ENCODE results near the gene SYNE3.

Gene SYNE3

DNA sequence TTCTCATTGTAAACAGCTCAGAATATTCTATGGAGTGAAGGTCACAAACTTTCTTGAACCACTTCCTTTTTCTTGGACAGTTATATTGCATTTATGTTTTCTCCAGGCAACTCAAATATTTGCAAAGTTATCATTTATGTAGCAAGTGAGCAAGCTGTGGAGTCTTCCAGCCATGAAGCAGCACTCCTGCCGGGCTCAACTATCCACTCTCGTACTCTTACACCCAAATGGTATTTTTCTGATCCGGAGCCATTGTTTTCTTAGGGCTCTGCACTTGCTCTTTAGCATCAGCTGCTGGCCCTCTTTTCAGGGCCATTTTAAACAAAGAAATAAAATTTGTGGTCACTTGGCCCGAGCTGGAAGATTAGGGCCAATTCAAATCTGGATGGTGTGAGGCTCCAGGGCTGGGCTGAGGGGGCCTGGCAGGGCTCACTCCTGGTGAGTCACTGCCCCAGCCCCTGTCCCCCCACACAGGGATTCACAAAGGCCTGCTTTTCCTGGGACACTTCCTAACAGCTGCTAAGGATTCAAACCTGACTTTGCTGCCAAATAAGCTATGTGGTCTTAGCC lies 19.7 kb downstream of the SYNE3 start:
- H3K27me3 ChIP-seq (ENCODE audit: insufficient read depth, low read length) = no peaks in the 10 kb centered on the region
- no peak overlapping the region for H4K91ac ChIP-seq (ENCODE audit: low read depth, low read length)
- no peaks in the 10 kb centered on the region for H3K79me2 ChIP-seq (ENCODE audit: control insufficient read depth, insufficient read depth, low read length, poor library complexity)
- H2BK5ac ChIP-seq (ENCODE audit: low read depth, low read length, poor library complexity) = no peak overlapping the region
- H3K14ac ChIP-seq (ENCODE audit: low read length) = no peak overlapping the region
- H3K36me3 ChIP-seq (ENCODE audit: control insufficient read depth in 1 of 2, insufficient read depth in 2 of 2, low read length in 2 of 2) = no peaks in the 10 kb centered on the region
- no peak overlapping the region for H4K8ac ChIP-seq (ENCODE audit: low read depth, low read length)
- H2AFZ ChIP-seq (ENCODE audit: insufficient read depth, low read length, poor library complexity) = no peak overlapping the region
- H3K9ac ChIP-seq (ENCODE audit: low read length) = no peak overlapping the region
- H3K4me3 ChIP-seq (ENCODE audit: low read depth, low read length) = no peak overlapping the region
- H3K23ac ChIP-seq (ENCODE audit: low read length) = no peak overlapping the region
- no peak overlapping the region for H3K18ac ChIP-seq (ENCODE audit: low read length)
- no CpG with 5 or more reads among the region's 4 CpGs for WGBS (ENCODE audit: extremely low coverage, insufficient coverage, insufficient read length)
- no peak overlapping the region for H4K12ac ChIP-seq (ENCODE audit: low read depth, low read length)
- no peaks in the 10 kb centered on the region for H3K9me3 ChIP-seq (ENCODE audit: insufficient read depth, low read depth, low read length)
- no peak overlapping the region for H2BK120ac ChIP-seq (ENCODE audit: insufficient read depth, low read length, poor library complexity)
- H3K4me2 ChIP-seq (ENCODE audit: low read length) = no peak overlapping the region
- H3K27ac ChIP-seq (ENCODE audit: low read depth, low read length) = no peak overlapping the region
- H2AK5ac ChIP-seq (ENCODE audit: low read length) = no peak overlapping the region
- H3K4me1 ChIP-seq (ENCODE audit: control insufficient read depth in 1 of 2, insufficient read depth in 2 of 2, low read length in 2 of 2) = peaks cover 0 to 6% of the 10 kb centered on the region in 2 experiments
- H3K79me1 ChIP-seq (ENCODE audit: low read length) = no peaks in the 10 kb centered on the region
- H2BK12ac ChIP-seq (ENCODE audit: low read length) = no peak overlapping the region
- no peak overlapping the region for H3K4ac ChIP-seq (ENCODE audit: low read depth, low read length)
- peak in 1 of 2 donors; percentile 1 for DNase-seq

DNA sequence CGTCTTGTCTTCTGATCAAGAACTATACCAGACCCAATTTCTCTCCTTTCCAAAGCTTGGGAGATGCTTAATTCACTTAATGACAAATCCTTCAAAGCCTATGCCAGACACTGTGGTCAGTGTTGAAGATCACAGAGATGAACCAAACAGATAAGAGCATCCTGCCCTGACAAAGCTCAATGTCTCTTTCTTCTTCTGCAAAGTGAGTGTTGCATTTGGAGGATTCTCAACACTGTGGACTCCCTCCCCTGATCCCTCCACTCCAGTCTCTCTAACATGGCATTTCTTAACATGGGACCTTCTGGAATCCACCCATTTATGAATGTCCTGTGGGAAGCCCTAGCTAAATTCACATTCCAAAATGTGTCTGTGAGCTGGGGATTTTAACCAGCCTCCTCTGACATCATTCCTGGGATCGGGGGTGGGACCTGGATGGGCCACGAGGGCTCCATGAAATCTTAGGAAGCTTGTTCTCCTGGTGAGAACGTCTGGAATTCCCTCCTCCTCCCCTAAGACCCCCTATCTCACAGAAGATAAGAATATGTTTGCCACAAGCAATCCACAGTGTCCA lies 20.3 kb downstream of the SYNE3 start:
- no peak overlapping the region for H2BK12ac ChIP-seq (ENCODE audit: low read length)
- DNase-seq = peak in 1 of 2 donors; percentile 0
- H3K14ac ChIP-seq (ENCODE audit: low read length) = no peak overlapping the region
- H3K4me3 ChIP-seq (ENCODE audit: low read depth, low read length) = no peak overlapping the region
- no peak overlapping the region for H3K4me2 ChIP-seq (ENCODE audit: low read length)
- no peak overlapping the region for H3K18ac ChIP-seq (ENCODE audit: low read length)
- no peak overlapping the region for H4K91ac ChIP-seq (ENCODE audit: low read depth, low read length)
- no CpG with 5 or more reads among the region's 4 CpGs for WGBS (ENCODE audit: extremely low coverage, insufficient coverage, insufficient read length)
- no peak overlapping the region for H2AFZ ChIP-seq (ENCODE audit: insufficient read depth, low read length, poor library complexity)
- no peak overlapping the region for H2BK5ac ChIP-seq (ENCODE audit: low read depth, low read length, poor library complexity)
- no peak overlapping the region for H2AK5ac ChIP-seq (ENCODE audit: low read length)
- no peak overlapping the region for H2BK120ac ChIP-seq (ENCODE audit: insufficient read depth, low read length, poor library complexity)
- no peak overlapping the region for H4K12ac ChIP-seq (ENCODE audit: low read depth, low read length)
- H3K79me2 ChIP-seq (ENCODE audit: control insufficient read depth, insufficient read depth, low read length, poor library complexity) = no peaks in the 10 kb centered on the region
- no peaks in the 10 kb centered on the region for H3K79me1 ChIP-seq (ENCODE audit: low read length)
- H3K9ac ChIP-seq (ENCODE audit: low read length) = no peak overlapping the region
- no peak overlapping the region for H3K27ac ChIP-seq (ENCODE audit: low read depth, low read length)
- no peaks in the 10 kb centered on the region for H3K9me3 ChIP-seq (ENCODE audit: insufficient read depth, low read depth, low read length)
- H3K36me3 ChIP-seq (ENCODE audit: control insufficient read depth in 1 of 2, insufficient read depth in 2 of 2, low read length in 2 of 2) = no peaks in the 10 kb centered on the region
- no peaks in the 10 kb centered on the region for H3K27me3 ChIP-seq (ENCODE audit: insufficient read depth, low read length)
- no peak overlapping the region for H3K4ac ChIP-seq (ENCODE audit: low read depth, low read length)
- H4K8ac ChIP-seq (ENCODE audit: low read depth, low read length) = no peak overlapping the region
- H3K23ac ChIP-seq (ENCODE audit: low read length) = no peak overlapping the region
- H3K4me1 ChIP-seq (ENCODE audit: control insufficient read depth in 1 of 2, insufficient read depth in 2 of 2, low read length in 2 of 2) = peaks cover 0 to 6% of the 10 kb centered on the region in 2 experiments

DNA sequence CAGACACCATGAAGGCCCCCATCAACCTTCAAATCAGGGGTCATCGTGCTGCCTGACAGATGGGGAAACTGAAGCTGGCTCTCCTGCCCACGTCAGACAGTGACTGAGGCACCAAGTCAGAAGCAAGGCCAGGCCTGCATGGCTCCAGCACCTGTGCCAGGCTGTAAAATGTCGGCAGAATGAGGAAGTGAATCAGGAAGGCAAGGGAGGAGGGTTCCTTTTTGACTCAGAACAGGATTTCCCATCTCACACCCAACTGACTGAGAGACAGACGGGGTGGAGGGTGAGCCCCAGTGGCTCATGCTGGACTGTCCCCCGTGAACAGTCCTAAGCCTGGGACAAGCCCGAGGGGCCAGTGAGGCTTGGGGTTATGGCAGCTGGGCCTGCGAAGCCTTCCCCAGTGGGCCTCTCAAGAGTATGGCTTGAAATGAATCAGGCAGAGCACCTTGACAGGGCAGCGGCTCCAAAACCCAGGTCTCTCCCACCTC lies 20.9 kb downstream of the SYNE3 start:
- Histone ChIP-seq H3K27ac (ENCODE audit: low read depth, low read length) (no peak overlapping the region), H3K9me3 (ENCODE audit: insufficient read depth, low read depth, low read length) (no peaks in the 10 kb centered on the region), H3K4me3 (ENCODE audit: low read depth, low read length) (no peak overlapping the region), H2BK12ac (ENCODE audit: low read length) (no peak overlapping the region), H3K4ac (ENCODE audit: low read depth, low read length) (no peak overlapping the region), H3K79me2 (ENCODE audit: control insufficient read depth, insufficient read depth, low read length, poor library complexity) (no peaks in the 10 kb centered on the region), H2BK5ac (ENCODE audit: low read depth, low read length, poor library complexity) (no peak overlapping the region), H3K23ac (ENCODE audit: low read length) (no peak overlapping the region), H3K4me2 (ENCODE audit: low read length) (no peak overlapping the region), H2AFZ (ENCODE audit: insufficient read depth, low read length, poor library complexity) (no peak overlapping the region), H3K9ac (ENCODE audit: low read length) (no peak overlapping the region), H2BK120ac (ENCODE audit: insufficient read depth, low read length, poor library complexity) (no peak overlapping the region), H3K36me3 (ENCODE audit: control insufficient read depth in 1 of 2, insufficient read depth in 2 of 2, low read length in 2 of 2) (no peaks in the 10 kb centered on the region), H2AK5ac (ENCODE audit: low read length) (no peak overlapping the region), H3K79me1 (ENCODE audit: low read length) (no peaks in the 10 kb centered on the region), H4K91ac (ENCODE audit: low read depth, low read length) (no peak overlapping the region), H4K12ac (ENCODE audit: low read depth, low read length) (no peak overlapping the region), H3K4me1 (ENCODE audit: control insufficient read depth in 1 of 2, insufficient read depth in 2 of 2, low read length in 2 of 2) (peaks cover 0 to 6% of the 10 kb centered on the region in 2 experiments), H3K14ac (ENCODE audit: low read length) (no peak overlapping the region), H4K8ac (ENCODE audit: low read depth, low read length) (no peak overlapping the region), H3K18ac (ENCODE audit: low read length) (no peak overlapping the region), H3K27me3 (ENCODE audit: insufficient read depth, low read length) (no peaks in the 10 kb centered on the region)
- DNase-seq = peak in 1 of 2 donors; percentile 13
- no CpG with 5 or more reads among the region's 8 CpGs for WGBS (ENCODE audit: extremely low coverage, insufficient coverage, insufficient read length)

DNA sequence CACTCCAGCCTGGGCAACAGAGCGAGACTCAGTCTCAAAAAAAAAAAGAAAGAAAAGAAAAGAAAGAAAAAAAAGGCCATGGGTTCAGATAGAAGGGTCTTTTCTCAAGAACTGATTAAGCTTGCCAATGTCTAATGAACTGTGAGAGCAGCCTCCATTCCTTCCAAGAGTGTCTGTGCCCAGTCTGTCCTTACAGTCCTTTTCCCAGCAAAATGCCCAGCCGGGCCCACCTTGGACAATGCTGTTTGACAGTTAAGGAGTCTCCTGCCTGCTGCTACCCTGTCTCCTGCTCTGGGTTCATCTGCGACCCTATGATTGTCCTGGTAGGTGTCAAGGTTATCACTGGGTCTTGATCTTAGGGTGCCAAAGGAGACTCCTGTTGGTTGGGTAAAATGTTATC lies 21.4 kb downstream of the SYNE3 start:
- Histone ChIP-seq H3K36me3 (ENCODE audit: control insufficient read depth in 1 of 2, insufficient read depth in 2 of 2, low read length in 2 of 2) (no peaks in the 10 kb centered on the region), H3K4me2 (ENCODE audit: low read length) (no peak overlapping the region), H4K12ac (ENCODE audit: low read depth, low read length) (no peak overlapping the region), H2BK5ac (ENCODE audit: low read depth, low read length, poor library complexity) (no peak overlapping the region), H3K4me1 (ENCODE audit: control insufficient read depth in 1 of 2, insufficient read depth in 2 of 2, low read length in 2 of 2) (peaks cover 0 to 6% of the 10 kb centered on the region in 2 experiments), H2AK5ac (ENCODE audit: low read length) (no peak overlapping the region), H2BK12ac (ENCODE audit: low read length) (no peak overlapping the region), H3K79me2 (ENCODE audit: control insufficient read depth, insufficient read depth, low read length, poor library complexity) (no peaks in the 10 kb centered on the region), H3K4me3 (ENCODE audit: low read depth, low read length) (no peak overlapping the region), H3K18ac (ENCODE audit: low read length) (no peak overlapping the region), H3K9ac (ENCODE audit: low read length) (no peak overlapping the region), H2BK120ac (ENCODE audit: insufficient read depth, low read length, poor library complexity) (no peak overlapping the region), H3K9me3 (ENCODE audit: insufficient read depth, low read depth, low read length) (no peaks in the 10 kb centered on the region), H4K91ac (ENCODE audit: low read depth, low read length) (no peak overlapping the region), H3K79me1 (ENCODE audit: low read length) (no peaks in the 10 kb centered on the region), H2AFZ (ENCODE audit: insufficient read depth, low read length, poor library complexity) (no peak overlapping the region), H3K14ac (ENCODE audit: low read length) (no peak overlapping the region), H3K4ac (ENCODE audit: low read depth, low read length) (no peak overlapping the region), H3K23ac (ENCODE audit: low read length) (no peak overlapping the region), H3K27me3 (ENCODE audit: insufficient read depth, low read length) (no peaks in the 10 kb centered on the region), H4K8ac (ENCODE audit: low read depth, low read length) (no peak overlapping the region), H3K27ac (ENCODE audit: low read depth, low read length) (no peak overlapping the region)
- DNase-seq = no peak
- WGBS (ENCODE audit: extremely low coverage, insufficient coverage, insufficient read length) = no CpG with 5 or more reads among the region's 3 CpGs

Data from trophoblast cell (in vitro differentiated cells and primary cell).